H9 (cell line): ENCODE measurements around the gene POF1B. TPM values are rescaled to one million over a fixed set of nuclear protein-coding genes. Genes with fewer than 3 reads are reported as not detected.

Experiments
- DNase-seq: peaks from one replicate; pipeline ENCODE4 v3.0.0-alpha.2; 2017
- H2AFZ ChIP-seq: one replicate; pipeline ENCODE4 v1.6.1; 2013; ENCODE audit warnings: mild to moderate bottlenecking, low read length, control low read depth, moderate library complexity
- H2AK5ac ChIP-seq: 2 replicates; pipeline ENCODE4 v1.6.1; 2013; ENCODE audit warnings: low read length, control low read depth, mixed read lengths; ENCODE audit not compliant: insufficient read length
- H2BK120ac ChIP-seq: one replicate; pipeline ENCODE4 v1.6.1; 2013; ENCODE audit warnings: low read depth, mild to moderate bottlenecking, low read length, control low read depth, inconsistent platforms; ENCODE audit not compliant: poor library complexity, severe bottlenecking
- H2BK12ac ChIP-seq: 2 replicates; pipeline ENCODE4 v1.6.1; 2013; ENCODE audit warnings: low read length, control low read depth, mixed read lengths, low read depth; ENCODE audit not compliant: insufficient read length
- H2BK15ac ChIP-seq: 2 replicates; pipeline ENCODE4 v1.6.1; 2013; ENCODE audit warnings: low read depth, low read length, control low read depth
- H2BK20ac ChIP-seq: one replicate; pipeline ENCODE4 v1.6.1; 2013; ENCODE audit warnings: low read depth, mild to moderate bottlenecking, low read length, control low read depth, inconsistent platforms; ENCODE audit not compliant: poor library complexity, severe bottlenecking
- H2BK5ac ChIP-seq: 2 replicates; pipeline ENCODE4 v1.6.1; 2013; ENCODE audit warnings: low read length, control low read depth, mixed read lengths; ENCODE audit not compliant: insufficient read length
- H3K14ac ChIP-seq: 2 replicates; pipeline ENCODE4 v1.6.1; 2013; ENCODE audit warnings: low read length, control low read depth; ENCODE audit not compliant: insufficient read depth
- H3K18ac ChIP-seq: 2 replicates; pipeline ENCODE4 v1.6.1; 2013; ENCODE audit warnings: low read depth, mild to moderate bottlenecking, mixed read lengths, low read length, control low read depth; ENCODE audit not compliant: insufficient read length
- H3K23ac ChIP-seq: 2 replicates; pipeline ENCODE4 v1.6.1; 2013; ENCODE audit warnings: low read length, control low read depth, mixed read lengths, low read depth; ENCODE audit not compliant: insufficient read length
- H3K23me2 ChIP-seq: 2 replicates; pipeline ENCODE4 v1.6.1; 2013; ENCODE audit warnings: low read depth, mild to moderate bottlenecking, mixed read lengths, low read length, control low read depth; ENCODE audit not compliant: insufficient read length, poor library complexity, severe bottlenecking
- H3K27ac ChIP-seq: 2 replicates; pipeline ENCODE4 v1.5.1; 2013; ENCODE audit warnings: low read length, control low read depth, mixed read lengths, low read depth; ENCODE audit not compliant: insufficient read length
- H3K27me3 ChIP-seq: 2 replicates; pipeline ENCODE4 v1.6.1; 2013; ENCODE audit warnings: low read length, control low read depth, inconsistent platforms; ENCODE audit not compliant: insufficient read depth
- H3K4ac ChIP-seq: 2 replicates; pipeline ENCODE4 v1.6.1; 2013; ENCODE audit warnings: low read depth, mild to moderate bottlenecking, control low read depth, inconsistent platforms, low read length, moderate library complexity
- H3K4me1 ChIP-seq: 2 replicates; pipeline ENCODE4 v1.6.1; 2013; ENCODE audit warnings: low read length, control low read depth, inconsistent platforms; ENCODE audit not compliant: insufficient read depth
- H3K4me2 ChIP-seq: 2 replicates; pipeline ENCODE4 v1.6.1; 2013; ENCODE audit warnings: low read length, control low read depth, mixed read lengths; ENCODE audit not compliant: insufficient read length, insufficient read depth
- H3K56ac ChIP-seq: 2 replicates; pipeline ENCODE4 v1.6.1; 2013; ENCODE audit warnings: low read depth, mild to moderate bottlenecking, mixed read lengths, low read length, control low read depth; ENCODE audit not compliant: insufficient read length
- H3K79me1 ChIP-seq: 2 replicates; pipeline ENCODE4 v1.6.1; 2013; ENCODE audit warnings: low read depth, mild to moderate bottlenecking, moderate library complexity, low read length, control low read depth, inconsistent platforms; ENCODE audit not compliant: insufficient read depth, poor library complexity, severe bottlenecking
- H3K79me2 ChIP-seq: 2 replicates; pipeline ENCODE4 v1.6.1; 2013; ENCODE audit warnings: low read length, control low read depth, inconsistent platforms; ENCODE audit not compliant: insufficient read depth
- H3K9ac ChIP-seq: 2 replicates; pipeline ENCODE4 v1.6.1; 2013; ENCODE audit warnings: low read length, control low read depth, mixed read lengths; ENCODE audit not compliant: insufficient read length; ENCODE audit errors: extremely low read depth
- H3K9me3 ChIP-seq: one replicate; pipeline ENCODE4 v1.6.1; 2013; ENCODE audit warnings: low read depth, low read length, inconsistent platforms; ENCODE audit not compliant: control insufficient read depth
- H3T11ph ChIP-seq: one replicate; pipeline ENCODE4 v1.6.1; 2013; ENCODE audit warnings: mild to moderate bottlenecking, low read length, control low read depth, inconsistent platforms
- H4K20me1 ChIP-seq: one replicate; pipeline ENCODE4 v1.6.1; 2013; ENCODE audit not compliant: control insufficient read depth, insufficient read length, insufficient read depth
- H4K5ac ChIP-seq: 2 replicates; pipeline ENCODE4 v1.6.1; 2013; ENCODE audit warnings: low read depth, mild to moderate bottlenecking, mixed read lengths, low read length, control low read depth; ENCODE audit not compliant: insufficient read length
- H4K8ac ChIP-seq: replicated peaks from 2 replicates; pipeline ENCODE4 v1.6.1; 2013; ENCODE audit warnings: low read length, control low read depth, mixed read lengths, low read depth; ENCODE audit not compliant: insufficient read length
- H4K91ac ChIP-seq: 2 replicates; pipeline ENCODE4 v1.6.1; 2013; ENCODE audit warnings: low read depth, mild to moderate bottlenecking, moderate library complexity, mixed read lengths, low read length, control low read depth; ENCODE audit not compliant: insufficient read length
- H3K27ac Mint-ChIP-seq, 3 experiments: 2 replicates in 2 of 3; 3 replicates in 1 of 3; pipeline ENCODE4 v1.8.0; 2020 to 2021; ENCODE audit warnings: mixed read lengths in 3 of 3, mild to moderate bottlenecking in 1 of 3, moderate library complexity in 1 of 3
- H3K27me3 Mint-ChIP-seq: 2 replicates; pipeline ENCODE4 v1.8.0; 2021; ENCODE audit warnings: low read depth, mild to moderate bottlenecking, moderate library complexity, mixed read lengths
- H3K36me3 Mint-ChIP-seq, 3 experiments: 2 replicates in 2 of 3; 3 replicates in 1 of 3; pipeline ENCODE4 v1.8.0; 2020 to 2021; ENCODE audit warnings: low read depth in 3 of 3, mixed read lengths in 3 of 3; ENCODE audit not compliant: insufficient read depth in 1 of 3
- H3K4me1 Mint-ChIP-seq, 2 experiments: 2 replicates each; pipeline ENCODE4 v1.8.0; 2020; ENCODE audit warnings: mixed read lengths in 2 of 2
- H3K4me3 Mint-ChIP-seq, 2 experiments: 2 replicates in 1 of 2; 3 replicates in 1 of 2; pipeline ENCODE4 v1.8.0; 2020 to 2021; ENCODE audit warnings: mild to moderate bottlenecking in 2 of 2, mixed read lengths in 2 of 2, moderate library complexity in 1 of 2
- H3K9me3 Mint-ChIP-seq, 2 experiments: 2 replicates in 1 of 2; 3 replicates in 1 of 2; pipeline ENCODE4 v1.8.0; 2020; ENCODE audit warnings: mild to moderate bottlenecking in 2 of 2, mixed read lengths in 2 of 2, moderate library complexity in 1 of 2
- WGBS: extraction: QIAGEN DNeasy Blood & Tissue Kit; methylation state at CpG from one replicate; pipeline ENCODE4 v1.1.7; 2013; ENCODE audit warnings: missing lambda C conversion rate, low lambda C conversion rate, mixed read lengths; ENCODE audit not compliant: insufficient read length; ENCODE audit errors: extremely low coverage; 5-methylcytosine and 5-hydroxymethylcytosine counted together
- total RNA-seq: library from RNA; stranded (reverse); gene quantifications from 2 replicates; pipeline ENCODE4 v1.2.1, GENCODE V29; 2021
- TF ChIP-seq, protein P1 (sequence below): fragments of 200-600 bp; sonication (generic); conservative IDR thresholded peaks from 3 replicates; pipeline ENCODE4 v1.8.0; 2021; ENCODE audit warnings: antibody characterized with exemption, mild to moderate bottlenecking

The POF1B gene
- total RNA-seq, 1 experiment from 2014 or later, result not detected

DNA sequence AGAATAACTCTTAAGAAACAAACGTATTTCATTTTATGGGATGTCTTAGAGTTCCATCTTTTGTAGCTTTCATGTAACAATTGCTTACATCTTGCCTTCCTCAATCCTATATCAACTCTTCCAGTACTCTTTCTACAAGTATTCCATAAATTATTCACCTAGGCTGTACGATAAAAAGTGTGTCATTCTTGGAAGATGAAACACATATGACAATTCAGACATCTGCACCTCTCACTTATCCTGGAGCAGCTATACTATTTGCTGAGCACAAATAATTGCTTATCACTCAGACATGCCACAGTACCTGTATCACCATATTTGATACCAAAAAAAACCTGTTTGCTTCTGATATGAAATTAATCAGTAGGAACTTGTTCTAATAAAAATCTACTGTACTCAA lies 1.0 kb downstream of the POF1B start:
- no CpG with 5 or more reads among the region's 2 CpGs for WGBS
- H3K4me1 Mint-ChIP-seq, result no peaks in the 10 kb centered on the region

More for the DNA sequence above, 1.0 kb downstream of the POF1B start:
- no peak overlapping the region for H2BK15ac ChIP-seq
- no peak overlapping the region for H2BK120ac ChIP-seq
- H4K8ac ChIP-seq, result no peak overlapping the region
- no peak overlapping the region for H3K4me2 ChIP-seq
- no peak overlapping the region for H3K27ac Mint-ChIP-seq
- DNase-seq, result no peak
- H2AFZ ChIP-seq, result no peak overlapping the region
- no peaks in the 10 kb centered on the region for H3K27me3 ChIP-seq
- no peaks in the 10 kb centered on the region for H3K4me1 ChIP-seq
- H3K56ac ChIP-seq, result no peak overlapping the region
- H2BK5ac ChIP-seq, result no peak overlapping the region
- H3K79me1 ChIP-seq, result no peaks in the 10 kb centered on the region
- H3K79me2 ChIP-seq, result no peaks in the 10 kb centered on the region
- no peaks in the 10 kb centered on the region for H3K27me3 Mint-ChIP-seq
- no peak overlapping the region for H3K4me3 Mint-ChIP-seq
- H3K14ac ChIP-seq, result no peak overlapping the region
- no peak overlapping the region for H3K4ac ChIP-seq
- H4K20me1 ChIP-seq, result no peaks in the 10 kb centered on the region
- H3K23ac ChIP-seq, result no peak overlapping the region
- peaks cover 5% of the 10 kb centered on the region for H3K9me3 ChIP-seq
- no peak overlapping the region for H2AK5ac ChIP-seq
- no peak overlapping the region for H3K18ac ChIP-seq
- no peak overlapping the region for H4K91ac ChIP-seq
- no peaks in the 10 kb centered on the region for H3K36me3 Mint-ChIP-seq
- H3K27ac ChIP-seq, result no peak overlapping the region
- H3K23me2 ChIP-seq, result peaks cover 3% of the 10 kb centered on the region
- no peak overlapping the region for H2BK20ac ChIP-seq
- peaks cover 44 to 54% of the 10 kb centered on the region in 2 experiments for H3K9me3 Mint-ChIP-seq
- TF ChIP-seq, protein P1, sequence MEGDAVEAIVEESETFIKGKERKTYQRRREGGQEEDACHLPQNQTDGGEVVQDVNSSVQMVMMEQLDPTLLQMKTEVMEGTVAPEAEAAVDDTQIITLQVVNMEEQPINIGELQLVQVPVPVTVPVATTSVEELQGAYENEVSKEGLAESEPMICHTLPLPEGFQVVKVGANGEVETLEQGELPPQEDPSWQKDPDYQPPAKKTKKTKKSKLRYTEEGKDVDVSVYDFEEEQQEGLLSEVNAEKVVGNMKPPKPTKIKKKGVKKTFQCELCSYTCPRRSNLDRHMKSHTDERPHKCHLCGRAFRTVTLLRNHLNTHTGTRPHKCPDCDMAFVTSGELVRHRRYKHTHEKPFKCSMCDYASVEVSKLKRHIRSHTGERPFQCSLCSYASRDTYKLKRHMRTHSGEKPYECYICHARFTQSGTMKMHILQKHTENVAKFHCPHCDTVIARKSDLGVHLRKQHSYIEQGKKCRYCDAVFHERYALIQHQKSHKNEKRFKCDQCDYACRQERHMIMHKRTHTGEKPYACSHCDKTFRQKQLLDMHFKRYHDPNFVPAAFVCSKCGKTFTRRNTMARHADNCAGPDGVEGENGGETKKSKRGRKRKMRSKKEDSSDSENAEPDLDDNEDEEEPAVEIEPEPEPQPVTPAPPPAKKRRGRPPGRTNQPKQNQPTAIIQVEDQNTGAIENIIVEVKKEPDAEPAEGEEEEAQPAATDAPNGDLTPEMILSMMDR, result no peak
- no peak overlapping the region for H3K9ac ChIP-seq
- no peak overlapping the region for H4K5ac ChIP-seq
- H2BK12ac ChIP-seq, result no peak overlapping the region
- no peak overlapping the region for H3T11ph ChIP-seq
